ENCODE measurements around the gene BMI1.

- no peak for TF ChIP-seq CTCF (IDR thresholded peaks at IDR 0.05)
- TF ChIP-seq POLR2A (IDR thresholded peaks at IDR 0.05): no peak
Observed at GRCh38 chr10:22365644-22366434, 44.9 kb downstream of the BMI1 start.
